ENCODE data around the gene ANAPC5.
"Not testable (repeated sequence)": the region's sequence is repeated elsewhere in the genome, so short reads cannot be mapped to it uniquely, and the experiment has no call there.

Gene ANAPC5

GRCh38 chr12:121283841-121284240 is 68.4 kb downstream of the ANAPC5 start:
- DNase-seq: no peak

GRCh38 chr12:121283388-121283787 is 68.8 kb downstream of the ANAPC5 start:
- DNase-seq: no peak

- DNase-seq: not testable (repeated sequence)
Observed at GRCh38 chr12:121282910-121283309, 69.3 kb downstream of the ANAPC5 start.

GRCh38 chr12:121282072-121282742 is 70.0 kb downstream of the ANAPC5 start:
- no peak for DNase-seq

- DNase-seq: not testable (repeated sequence)
Observed at GRCh38 chr12:121281116-121281515, 71.1 kb downstream of the ANAPC5 start.

- DNase-seq: not testable (repeated sequence)
Observed at GRCh38 chr12:121280531-121280930, 71.7 kb downstream of the ANAPC5 start.

- DNase-seq: no peak
Observed at GRCh38 chr12:121279507-121279915, 72.7 kb downstream of the ANAPC5 start.

- no peak for DNase-seq
Observed at GRCh38 chr12:121279071-121279375, 73.2 kb downstream of the ANAPC5 start.

- DNase-seq: no peak
Observed at GRCh38 chr12:121278169-121279070, 73.8 kb downstream of the ANAPC5 start.

GRCh38 chr12:121277374-121277759 is 74.8 kb downstream of the ANAPC5 start:
- DNase-seq: no peak

- DNase-seq: no peak
Observed at GRCh38 chr12:121274036-121274763, 78.0 kb downstream of the ANAPC5 start.

GRCh38 chr12:121273364-121273896 is 78.8 kb downstream of the ANAPC5 start:
- DNase-seq: no peak

- no peak for DNase-seq
Observed at GRCh38 chr12:121267822-121268221, 84.4 kb downstream of the ANAPC5 start.

GRCh38 chr12:121264951-121265515 is 87.2 kb downstream of the ANAPC5 start:
- DNase-seq: no peak

GRCh38 chr12:121264135-121264534 is 88.1 kb downstream of the ANAPC5 start:
- no peak for DNase-seq

GRCh38 chr12:121263206-121263935 is 88.8 kb downstream of the ANAPC5 start:
- no peak for DNase-seq

GRCh38 chr12:121261398-121261797 is 90.8 kb downstream of the ANAPC5 start:
- no peak for DNase-seq

GRCh38 chr12:121260091-121260490 is 92.1 kb downstream of the ANAPC5 start:
- no peak for DNase-seq

- DNase-seq: no peak
Observed at GRCh38 chr12:121259074-121259473, 93.1 kb downstream of the ANAPC5 start.
